ENCODE results near the gene XRCC3.

Gene XRCC3

DNA sequence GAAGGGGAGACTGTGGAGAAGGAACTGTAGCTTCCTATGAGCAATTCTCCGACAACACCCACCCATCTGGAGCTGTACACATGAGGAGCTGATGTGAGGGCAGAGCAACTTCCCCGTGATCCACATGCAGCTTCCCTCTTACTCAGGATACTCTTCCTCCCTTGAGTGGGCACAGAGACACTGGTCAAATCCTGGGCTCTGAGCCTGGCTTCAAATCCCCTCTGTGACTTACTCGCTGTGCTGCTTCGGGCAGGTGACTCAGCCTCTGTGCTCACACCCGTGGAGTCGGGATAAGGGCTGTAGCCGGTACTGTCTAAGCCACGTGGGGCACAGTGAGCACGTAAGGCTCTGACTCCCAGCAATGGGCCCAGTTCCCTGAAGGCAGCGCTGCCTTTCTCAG, 31.4 kb upstream of the XRCC3 start:
- Histone ChIP-seq H3K4me1 (ENCODE audit: control insufficient read depth, insufficient read depth, low read length) (no peaks in the 10 kb centered on the region), H3K27ac (ENCODE audit: extremely low read depth, low read depth, low read length) (no peak overlapping the region), H3K9me3 (ENCODE audit: control insufficient read depth, insufficient read depth, low read depth, low read length) (no peaks in the 10 kb centered on the region), H3K4me3 (ENCODE audit: low read depth, low read length) (no peak overlapping the region), H3K36me3 (ENCODE audit: control insufficient read depth in 2 of 2, insufficient read depth in 1 of 2, low read length in 2 of 2) (peaks cover 5 to 69% of the 10 kb centered on the region in 2 experiments; a peak in 2 of 3 replicates)
- POLR2A ChIA-PET = no interaction called here
- CTCF ChIA-PET = no interaction called here
- TF ChIP-seq ZNF571 (tag by site-specific recombination; IDR thresholded peaks at IDR 0.05) = no peak
- no peak for TF ChIP-seq FEZF1 (tag by site-specific recombination; IDR thresholded peaks at IDR 0.05)
- no peak for TF ChIP-seq ZNF555 (tag by site-specific recombination; conservative IDR thresholded peaks at IDR 0.05)
- TF ChIP-seq ZBTB17 (tag by site-specific recombination; IDR thresholded peaks at IDR 0.05) = no peak

- Histone ChIP-seq H3K36me3 (ENCODE audit: control insufficient read depth in 2 of 2, insufficient read depth in 1 of 2, low read length in 2 of 2) (peaks cover 0 to 82% of the 10 kb centered on the region in 2 experiments; a peak in 1 of 3 replicates), H3K9me3 (ENCODE audit: control insufficient read depth, insufficient read depth, low read depth, low read length) (no peaks in the 10 kb centered on the region), H3K4me3 (ENCODE audit: low read depth, low read length) (no peak overlapping the region), H3K27ac (ENCODE audit: extremely low read depth, low read depth, low read length) (no peak overlapping the region), H3K4me1 (ENCODE audit: control insufficient read depth, insufficient read depth, low read length) (no peaks in the 10 kb centered on the region)
- CTCF ChIA-PET = no interaction called here
- TF ChIP-seq ZNF791 (tag by site-specific recombination; IDR thresholded peaks at IDR 0.05) (no peak), SCRT2 (tag by site-specific recombination; IDR thresholded peaks at IDR 0.05) (no peak), KLF16 (tag by site-specific recombination; IDR thresholded peaks at IDR 0.05) (no peak), RBAK (tag by site-specific recombination; IDR thresholded peaks at IDR 0.05) (no peak), ZNF157 (tag by site-specific recombination; IDR thresholded peaks at IDR 0.05) (no peak), ZNF544 (tag by site-specific recombination; IDR thresholded peaks at IDR 0.05) (no peak), ZNF132 (tag by site-specific recombination; IDR thresholded peaks at IDR 0.05; ENCODE audit: borderline replicate concordance) (no peak), ZNF169 (tag by site-specific recombination; IDR thresholded peaks at IDR 0.05) (no peak), ZNF600 (tag by site-specific recombination; IDR thresholded peaks at IDR 0.05) (no peak), YY2 (tag by site-specific recombination; IDR thresholded peaks at IDR 0.05) (no peak), ZIC2 (tag by site-specific recombination; IDR thresholded peaks at IDR 0.05) (no peak), ZNF830 (tag by site-specific recombination; IDR thresholded peaks at IDR 0.05; ENCODE audit: low read depth) (no peak), ZFP69B (tag by site-specific recombination; IDR thresholded peaks at IDR 0.05) (no peak), ZNF114 (tag by site-specific recombination; IDR thresholded peaks at IDR 0.05) (no peak), HIC1 (tag by site-specific recombination; IDR thresholded peaks at IDR 0.05) (no peak), ZNF530 (tag by site-specific recombination; IDR thresholded peaks at IDR 0.05; ENCODE audit: low read depth) (no peak), ZNF214 (tag by site-specific recombination; IDR thresholded peaks at IDR 0.05; ENCODE audit: borderline replicate concordance) (no peak), ZBTB20 (tag by site-specific recombination; IDR thresholded peaks at IDR 0.05) (no peak)
- POLR2A ChIA-PET = interaction anchor here (0.6 to 1.1 kb wide), 3 partner anchors 30 to 174 kb away, joined by 3 to 7 read pairs (median 5); partner anchors contain the start of genes XRCC3 and ZFYVE21
These were observed 30.2 kb upstream of the XRCC3 start for GRCh38 chr14:103745424-103745823.

Data from HEK293 (cell line).